ENCODE measurements around the gene PPP1R13L.
"Not testable (repeated sequence)": the region's sequence is repeated elsewhere in the genome, so short reads cannot be mapped to it uniquely, and the experiment has no call there.

PPP1R13L gene

DNA sequence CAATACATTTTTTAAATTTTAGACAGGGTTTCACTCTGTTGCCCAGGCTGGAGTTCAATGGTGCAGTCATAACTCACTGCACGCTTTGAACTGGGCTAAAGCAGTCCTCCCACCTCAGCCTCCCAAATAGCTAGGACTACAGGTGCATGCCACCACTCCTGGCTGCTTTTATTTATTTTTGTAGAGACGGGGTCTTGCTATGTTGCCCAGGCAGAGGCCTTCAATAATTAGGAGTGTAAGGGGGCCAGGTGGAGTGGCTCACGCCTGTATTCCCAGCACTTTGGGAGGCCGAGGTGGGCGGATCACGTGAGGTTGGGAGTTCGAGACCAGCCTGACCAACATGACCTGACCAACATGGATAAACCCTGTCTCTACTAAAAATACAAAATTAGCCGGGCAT lies 27.7 kb upstream of the PPP1R13L start:
- not testable (repeated sequence) for DNase-seq (ENCODE audit: low read depth)

DNA sequence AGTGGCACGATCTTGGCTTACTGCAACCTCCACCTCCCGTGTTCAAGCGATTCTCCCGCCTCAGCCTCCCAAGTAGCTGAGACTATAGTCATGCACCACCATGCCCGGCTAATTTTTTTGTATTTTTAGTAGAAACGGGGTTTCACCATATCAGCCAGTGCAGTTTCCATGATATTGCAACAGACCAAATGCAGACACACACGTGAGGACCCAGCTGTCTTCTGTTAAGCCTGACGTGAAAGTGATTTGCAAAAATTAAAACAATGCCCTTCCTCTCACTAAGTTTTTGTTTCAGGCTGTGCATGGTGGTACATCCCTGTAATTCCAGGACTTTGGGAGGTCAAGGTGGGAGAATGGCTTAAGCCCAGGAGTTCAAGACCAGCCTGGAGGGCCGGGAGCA lies 26.1 kb upstream of the PPP1R13L start:
- peak; percentile 69 for DNase-seq (ENCODE audit: low read depth)

DNA sequence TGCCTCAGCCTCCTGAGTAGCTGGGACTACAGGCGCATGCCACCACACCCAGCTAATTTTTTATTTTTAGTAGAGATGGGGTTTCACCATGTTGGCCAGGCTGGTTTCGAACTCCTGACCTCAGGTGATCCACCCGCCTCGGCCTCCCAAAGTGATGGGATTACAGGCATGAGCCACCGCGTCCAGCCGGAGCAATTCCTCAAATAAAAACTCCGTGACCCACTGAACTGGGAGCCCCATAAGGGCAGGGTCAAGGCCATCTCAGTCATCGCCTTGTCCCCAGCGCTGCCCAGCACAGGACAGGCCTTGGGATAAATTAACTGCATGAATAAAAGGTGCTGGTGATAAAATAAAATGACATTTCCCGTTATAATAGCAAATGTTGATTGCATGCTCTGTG lies 25.0 kb upstream of the PPP1R13L start:
- DNase-seq (ENCODE audit: low read depth) = not testable (repeated sequence)

DNA sequence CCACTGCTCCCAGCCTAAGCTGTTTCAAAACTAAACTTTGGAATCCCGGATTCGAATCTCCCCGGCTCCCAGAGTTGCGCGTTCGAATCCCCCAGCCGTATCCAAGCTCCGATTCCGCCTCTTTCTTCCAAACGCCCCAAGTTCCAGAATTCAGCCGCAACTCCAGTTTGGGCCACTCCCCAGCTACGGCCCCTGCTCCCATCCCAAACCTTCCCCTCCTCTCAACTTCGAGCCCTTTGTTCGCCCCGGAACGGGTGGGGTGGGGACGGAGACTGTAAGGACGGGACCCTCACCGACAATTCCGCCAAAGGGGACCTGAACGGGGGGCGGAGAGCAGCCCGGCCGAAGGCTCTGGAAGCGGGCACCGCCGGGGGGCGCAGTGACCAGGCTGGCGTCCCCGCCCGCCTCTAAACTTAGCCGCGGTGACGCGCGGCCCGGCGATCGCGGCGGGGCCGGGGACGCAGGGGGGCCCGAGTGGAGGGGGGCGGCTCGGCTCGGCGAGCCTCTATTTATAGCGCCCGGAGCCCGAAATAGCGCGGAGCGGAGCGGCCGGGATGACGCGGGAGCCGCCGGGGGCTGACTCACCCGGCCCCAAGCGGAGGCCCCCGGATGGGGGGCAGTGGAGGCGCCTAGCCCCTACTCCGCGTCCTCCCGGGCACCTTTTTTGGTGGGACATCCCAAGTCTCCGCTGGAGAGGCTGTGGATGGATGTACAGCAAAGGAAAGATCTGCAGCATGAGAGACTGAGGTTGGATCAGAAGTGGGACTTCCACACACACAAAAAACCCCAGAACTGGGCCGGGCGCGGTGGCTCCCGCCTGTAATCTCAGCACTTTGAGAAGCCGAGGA lies 23.7 kb upstream of the PPP1R13L start:
- no peak for DNase-seq (ENCODE audit: low read depth)

DNA sequence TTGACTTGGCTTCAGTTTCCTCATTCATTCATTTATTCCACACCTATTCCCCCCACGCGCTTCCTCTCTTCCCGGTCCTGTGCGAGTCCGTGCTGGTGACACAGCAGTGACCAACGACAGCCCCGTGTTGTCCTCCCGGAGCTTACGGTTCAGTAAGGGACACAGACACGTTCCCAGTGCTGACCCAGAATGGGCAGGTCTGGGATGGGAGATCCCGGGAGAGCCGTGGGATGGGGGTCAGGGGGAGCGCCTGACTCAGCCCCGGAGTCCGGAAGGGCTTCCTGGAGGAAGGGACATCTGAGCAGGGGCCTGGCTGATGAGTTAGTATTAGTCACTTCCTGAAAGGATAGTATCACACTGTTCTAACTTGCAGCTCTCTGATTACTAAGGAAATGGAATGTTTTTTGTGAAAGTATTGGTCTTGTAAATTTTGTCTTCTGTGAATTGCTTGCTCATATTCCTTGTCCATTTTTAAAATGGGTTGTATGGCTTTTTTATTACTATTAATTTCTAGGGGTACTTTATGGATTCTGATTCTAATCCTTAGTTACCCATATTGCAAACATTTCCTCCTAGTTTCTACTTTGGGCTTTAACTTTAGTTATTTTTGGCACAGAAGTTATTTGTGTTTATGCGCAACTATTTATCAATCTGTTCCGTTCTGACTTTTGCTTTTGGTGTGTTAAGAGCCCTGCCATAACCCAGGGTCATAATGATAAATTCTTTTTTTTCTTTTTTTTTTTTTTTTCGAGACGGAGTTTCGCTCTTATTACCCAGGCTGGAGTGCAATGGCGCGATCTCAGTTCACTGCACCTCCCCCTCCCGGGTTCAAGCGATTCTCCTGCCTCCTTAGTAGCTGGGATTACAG lies 19.6 kb upstream of the PPP1R13L start:
- peak; percentile 96 for DNase-seq (ENCODE audit: low read depth)

DNA sequence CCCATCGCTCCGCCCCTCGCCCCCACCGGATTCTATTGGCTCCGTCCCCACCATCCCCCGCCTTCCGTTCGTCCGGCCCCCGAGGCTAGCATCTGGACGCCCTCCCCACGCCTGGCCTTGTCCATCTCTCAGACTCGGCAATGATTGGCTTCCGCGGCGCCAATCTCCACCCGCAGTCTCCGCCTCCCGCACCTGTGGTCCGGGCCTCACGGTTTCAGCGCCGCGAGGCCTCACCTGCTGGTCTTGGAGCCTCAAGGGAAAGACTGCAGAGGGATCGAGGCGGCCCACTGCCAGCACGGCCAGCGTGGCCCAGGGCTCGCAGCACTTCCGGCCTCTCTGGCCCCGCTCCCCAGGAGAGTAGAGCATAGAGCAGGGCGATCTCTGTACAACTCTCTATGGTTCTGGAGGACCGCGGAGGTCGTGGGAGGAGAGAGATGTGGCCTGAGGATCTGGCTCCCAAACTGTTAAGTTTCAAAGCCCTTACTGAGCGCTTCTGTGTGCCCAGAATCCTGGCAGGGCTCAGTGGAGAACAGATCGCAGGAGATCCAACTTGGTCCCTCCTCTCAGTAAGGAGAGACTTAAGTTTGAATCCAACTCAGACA lies 18.8 kb upstream of the PPP1R13L start, which contains the start of gene ERCC1:
Gene ERCC1, minus strand, starts transcription at position 329 of the 602 bp plus-strand sequence. CDS start 543 bp downstream, outside the sequence.
- peak; percentile 97 for DNase-seq (ENCODE audit: low read depth)

DNA sequence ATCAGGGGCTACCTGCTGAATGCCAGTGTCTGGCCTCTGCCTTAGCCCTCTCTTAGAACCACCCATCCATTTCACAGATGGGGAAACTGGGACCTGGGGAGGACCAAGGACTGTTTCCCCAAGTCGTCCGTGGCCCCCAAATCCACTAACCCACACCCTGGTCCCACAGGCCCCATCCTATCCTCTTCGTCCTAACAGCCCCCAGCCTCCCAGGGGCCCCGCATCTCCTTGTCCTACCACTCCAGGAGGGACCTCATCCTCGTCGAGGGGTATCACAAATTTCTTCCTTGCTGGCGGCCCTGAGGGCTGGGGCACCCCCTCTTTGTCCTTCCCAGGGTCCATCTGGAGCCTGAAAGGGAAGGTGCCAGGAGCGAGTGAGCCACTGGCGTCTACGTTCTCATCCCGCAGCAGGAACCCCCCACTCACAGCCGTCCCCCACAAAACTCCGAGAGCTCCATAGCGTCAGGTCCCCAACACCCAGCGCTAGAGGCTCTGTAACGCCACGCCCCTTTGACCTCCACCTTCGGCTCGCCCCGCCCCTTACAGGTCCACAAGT lies 18.2 kb upstream of the PPP1R13L start:
- no peak for DNase-seq (ENCODE audit: low read depth)

DNA sequence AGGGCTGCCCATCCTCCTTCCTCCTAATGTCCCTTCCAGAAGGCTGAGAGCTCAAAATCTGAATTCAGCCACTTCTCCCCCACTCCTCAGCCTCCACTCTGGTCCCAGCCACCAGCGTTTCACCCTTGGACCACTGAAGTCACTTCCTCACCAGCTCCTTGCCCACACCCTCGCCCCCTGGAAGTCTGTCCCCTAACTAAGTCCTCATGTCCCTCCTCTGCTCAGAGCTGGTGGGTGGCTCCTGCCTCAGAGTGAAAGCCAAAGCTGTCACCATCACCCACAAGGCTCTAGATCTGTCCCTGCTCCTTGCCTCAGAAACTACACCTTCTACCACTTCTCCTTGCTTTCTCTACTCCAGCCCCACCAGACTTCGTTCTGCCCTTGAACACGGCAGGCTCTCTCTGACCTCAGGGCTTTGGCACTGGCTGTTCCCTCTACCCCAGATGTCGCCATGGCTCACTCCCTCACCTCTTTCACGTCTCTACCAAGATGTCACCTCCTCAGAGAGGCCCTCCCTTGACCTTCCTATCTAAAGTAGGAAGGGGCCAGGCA lies 17.2 kb upstream of the PPP1R13L start:
- DNase-seq (ENCODE audit: low read depth) = no peak

DNA sequence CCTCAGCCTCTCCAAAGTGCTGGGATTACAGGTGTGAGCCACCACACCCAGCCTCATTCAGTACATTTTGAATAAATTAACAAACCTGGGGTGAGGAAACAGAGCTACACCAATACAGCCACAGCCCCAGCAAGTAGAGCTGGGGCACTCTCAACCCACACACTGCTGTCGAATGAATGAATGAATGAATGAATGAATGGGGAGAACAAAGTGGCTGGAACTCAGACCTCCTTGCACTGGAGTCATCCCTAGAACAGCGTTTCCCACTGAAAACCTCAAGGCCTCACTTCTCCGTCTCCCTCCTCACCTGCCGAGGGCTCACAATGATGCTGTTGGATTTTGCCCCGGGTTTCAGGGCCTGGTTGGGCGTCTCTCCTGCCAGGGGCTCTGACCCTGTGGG lies 16.0 kb upstream of the PPP1R13L start:
- DNase-seq (ENCODE audit: low read depth) = no peak

DNA sequence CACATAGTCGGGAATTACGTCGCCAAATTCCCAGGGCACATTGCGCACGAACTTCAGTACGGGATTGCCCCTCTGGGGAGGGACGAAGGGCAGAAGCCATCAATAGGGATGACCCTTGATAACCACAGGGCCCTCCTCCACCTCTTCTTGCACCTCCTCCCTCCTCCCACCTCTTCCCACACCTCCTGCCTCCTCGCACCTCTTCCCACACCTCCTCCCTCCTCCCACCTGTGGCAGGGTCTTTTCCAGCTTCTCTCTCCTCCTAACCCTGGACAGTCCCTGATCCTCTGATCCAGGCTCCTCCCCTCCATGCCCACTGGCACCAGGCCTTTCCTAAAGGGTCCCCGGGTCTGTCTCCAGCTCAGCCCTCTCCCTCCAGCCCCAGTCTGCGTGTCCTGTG lies 15.5 kb upstream of the PPP1R13L start:
- no peak for DNase-seq (ENCODE audit: low read depth)

DNA sequence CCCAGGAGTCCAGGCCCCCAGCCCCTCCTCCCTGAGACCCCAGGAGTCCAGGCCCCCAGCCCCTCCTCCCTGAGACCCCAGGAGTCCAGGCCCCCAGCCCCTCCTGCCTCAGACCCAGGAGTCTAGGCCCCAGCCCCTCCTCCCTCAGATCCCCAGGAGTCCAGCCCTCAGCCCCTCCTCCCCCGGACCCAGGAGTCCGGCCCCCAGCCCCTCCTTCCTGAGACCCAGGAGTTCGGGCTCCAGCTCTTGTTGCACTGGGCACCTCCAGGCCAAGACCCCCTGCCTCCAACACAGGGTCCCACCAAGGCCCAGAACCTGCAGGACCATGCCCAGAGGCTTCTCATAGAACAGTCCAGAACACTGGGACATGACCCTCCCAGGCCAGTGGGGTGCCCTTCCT lies 15.0 kb upstream of the PPP1R13L start:
- no peak for DNase-seq (ENCODE audit: low read depth)

DNA sequence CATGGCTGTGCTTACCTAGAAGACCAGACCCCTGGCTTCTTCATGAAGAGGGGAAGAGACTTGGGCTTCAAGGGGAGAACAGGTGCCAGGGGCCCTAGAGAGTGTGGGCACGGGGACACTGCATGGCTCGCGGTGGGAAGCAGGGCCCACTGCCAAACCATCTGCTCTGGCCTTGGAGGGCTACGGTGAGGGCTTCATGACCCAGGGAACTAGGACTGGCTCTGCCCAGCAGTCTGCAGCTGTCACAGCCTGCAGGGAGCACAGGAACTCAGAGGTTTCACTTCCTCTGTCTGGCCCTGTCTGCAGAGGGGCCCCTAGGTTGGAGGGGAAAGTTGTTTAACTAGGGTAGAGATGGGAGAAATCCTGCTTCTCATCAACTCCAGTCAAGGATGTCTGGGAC lies 14.5 kb upstream of the PPP1R13L start:
- no peak for DNase-seq (ENCODE audit: low read depth)

DNA sequence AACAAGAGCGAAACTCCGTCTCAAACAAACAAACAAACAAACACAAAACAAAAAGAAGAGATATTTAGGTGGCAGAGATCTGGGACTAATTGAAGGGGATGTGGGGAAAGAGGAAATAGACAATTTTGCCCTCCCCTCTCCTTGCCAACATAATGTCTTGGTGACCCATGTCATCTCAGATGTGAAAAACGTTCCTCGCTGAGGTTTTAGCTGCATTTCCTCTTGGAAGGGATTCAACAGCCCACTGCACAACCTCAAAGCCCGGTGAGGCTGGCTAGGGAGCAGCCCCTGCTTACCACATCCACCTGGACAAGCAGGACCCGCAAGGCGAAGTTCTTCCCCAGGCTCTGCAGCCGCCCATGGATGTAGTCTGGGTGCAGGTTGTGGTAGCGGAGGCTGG lies 13.9 kb upstream of the PPP1R13L start:
- DNase-seq (ENCODE audit: low read depth) = no peak

DNA sequence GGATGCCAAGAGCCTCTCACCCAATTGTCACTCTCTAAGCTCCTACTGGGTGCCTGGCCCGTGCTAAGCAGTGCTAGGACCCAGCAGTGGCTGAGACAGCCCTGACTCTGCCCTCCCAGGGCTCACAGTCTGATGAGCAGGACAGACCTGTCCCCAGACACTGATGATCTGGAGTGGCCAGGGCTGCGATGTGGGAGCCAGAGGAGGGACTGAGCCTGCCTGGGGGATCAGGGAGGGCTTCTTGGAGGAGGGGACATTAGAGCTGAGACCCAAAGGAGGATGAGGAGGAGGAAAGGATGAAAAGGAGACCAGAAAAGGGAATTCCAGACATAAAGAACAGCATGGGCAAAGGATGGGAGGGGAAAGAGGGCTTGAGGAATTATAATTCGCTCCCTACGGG lies 12.3 kb upstream of the PPP1R13L start:
- no peak for DNase-seq (ENCODE audit: low read depth)

DNA sequence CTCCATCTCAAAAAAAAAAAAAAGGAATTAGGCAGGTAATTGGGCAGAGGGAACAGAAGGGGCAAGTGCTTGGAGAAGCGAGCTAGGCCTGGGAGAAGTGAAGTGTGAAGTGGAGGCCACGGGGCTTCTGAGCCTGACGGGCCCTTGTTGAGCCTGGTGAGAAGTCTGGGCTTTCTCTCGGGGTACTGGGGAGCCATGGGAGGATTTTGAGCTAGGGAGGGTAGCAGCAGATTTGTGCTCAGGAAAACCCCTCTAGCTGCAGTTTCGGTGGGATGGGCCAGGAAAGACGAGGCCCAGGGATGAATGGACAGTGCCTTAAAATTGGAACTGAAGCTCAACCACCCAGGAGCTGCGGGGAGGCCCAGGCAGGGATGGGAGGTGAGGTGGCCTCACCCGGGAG lies 9.6 kb upstream of the PPP1R13L start:
- DNase-seq (ENCODE audit: low read depth) = no peak

DNA sequence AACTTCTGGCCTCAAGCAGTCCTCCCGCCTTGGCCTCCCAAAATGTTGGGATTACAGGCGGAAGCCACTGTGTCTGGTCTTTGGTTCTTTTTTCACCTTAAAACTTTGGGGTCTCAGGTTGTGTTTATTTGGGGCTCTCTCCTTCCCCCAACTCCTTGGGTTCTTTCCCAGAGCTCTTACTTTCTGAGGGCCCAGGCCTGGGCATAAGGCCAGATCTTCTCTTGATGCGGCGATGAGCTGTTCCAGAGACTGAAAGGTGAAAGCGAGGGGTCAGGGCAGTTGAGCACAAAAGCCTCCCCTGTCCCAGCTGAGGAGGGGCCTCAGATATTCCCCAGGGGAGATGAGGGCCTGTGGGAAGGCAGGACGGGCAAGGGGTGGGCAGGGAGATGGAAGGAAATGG lies 8.6 kb upstream of the PPP1R13L start:
- DNase-seq (ENCODE audit: low read depth) = peak; percentile 81

DNA sequence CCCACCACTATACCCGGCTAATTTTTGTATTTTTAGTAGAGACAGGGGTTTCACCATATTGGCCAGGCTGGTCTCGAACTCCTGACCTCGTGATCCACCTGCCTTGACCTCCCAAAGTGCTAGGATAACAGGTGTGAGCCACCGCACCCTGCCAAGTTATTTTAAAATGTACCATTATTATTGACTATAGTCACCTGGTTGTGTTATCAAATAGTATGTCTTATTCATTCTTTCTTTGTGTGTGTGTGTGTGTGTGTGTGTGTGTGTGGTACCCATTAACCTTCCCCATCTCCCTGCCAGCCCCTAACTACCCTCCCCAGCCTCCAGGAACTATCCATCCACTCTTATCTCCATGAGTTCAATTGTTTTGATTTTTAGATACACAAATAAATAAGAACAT lies 5.5 kb upstream of the PPP1R13L start:
- not testable (repeated sequence) for DNase-seq (ENCODE audit: low read depth)

DNA sequence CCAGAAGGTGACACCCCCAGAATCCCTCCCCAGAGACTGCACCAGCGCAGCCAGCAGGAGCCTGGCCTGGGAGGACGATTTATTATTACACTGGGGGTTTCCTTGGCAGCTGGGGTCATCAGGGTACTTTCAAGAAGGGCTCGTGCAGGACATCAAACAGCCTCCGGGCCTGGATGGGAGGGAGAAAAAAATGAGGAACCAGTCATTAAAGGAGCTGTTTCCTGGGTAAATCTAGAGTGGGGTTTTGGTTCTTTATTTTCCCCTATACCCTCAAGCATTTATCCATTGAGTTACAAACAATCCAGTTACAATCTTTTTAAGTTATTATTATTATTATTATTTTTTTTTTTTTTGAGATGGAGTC lies 4.7 kb upstream of the PPP1R13L start:
- DNase-seq (ENCODE audit: low read depth) = no peak

DNA sequence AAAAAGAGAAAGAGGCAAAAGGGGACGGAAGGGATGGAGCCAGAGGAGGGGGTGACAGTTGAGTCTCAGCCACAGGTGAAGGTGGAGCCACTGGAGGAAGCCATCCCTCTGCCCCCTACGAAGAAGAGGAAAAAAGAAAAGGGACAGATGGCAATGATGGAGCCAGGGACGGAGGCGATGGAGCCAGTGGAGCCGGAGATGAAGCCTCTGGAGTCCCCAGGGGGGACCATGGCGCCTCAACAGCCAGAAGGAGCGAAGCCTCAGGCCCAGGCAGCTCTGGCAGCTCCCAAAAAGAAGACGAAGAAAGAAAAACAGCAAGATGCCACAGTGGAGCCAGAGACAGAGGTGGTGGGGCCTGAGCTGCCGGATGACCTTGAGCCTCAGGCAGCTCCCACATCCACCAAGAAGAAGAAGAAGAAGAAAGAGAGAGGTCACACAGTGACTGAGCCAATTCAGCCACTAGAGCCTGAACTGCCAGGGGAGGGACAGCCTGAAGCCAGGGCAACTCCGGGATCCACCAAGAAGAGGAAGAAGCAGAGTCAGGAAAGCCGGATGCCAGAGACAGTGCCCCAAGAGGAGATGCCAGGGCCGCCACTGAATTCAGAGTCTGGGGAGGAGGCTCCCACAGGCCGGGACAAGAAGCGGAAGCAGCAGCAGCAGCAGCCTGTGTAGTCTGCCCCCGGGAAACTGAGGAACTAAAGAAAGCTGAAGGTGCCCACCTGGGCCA lies 4.1 kb upstream of the PPP1R13L start:
- DNase-seq (ENCODE audit: low read depth) = no peak

DNA sequence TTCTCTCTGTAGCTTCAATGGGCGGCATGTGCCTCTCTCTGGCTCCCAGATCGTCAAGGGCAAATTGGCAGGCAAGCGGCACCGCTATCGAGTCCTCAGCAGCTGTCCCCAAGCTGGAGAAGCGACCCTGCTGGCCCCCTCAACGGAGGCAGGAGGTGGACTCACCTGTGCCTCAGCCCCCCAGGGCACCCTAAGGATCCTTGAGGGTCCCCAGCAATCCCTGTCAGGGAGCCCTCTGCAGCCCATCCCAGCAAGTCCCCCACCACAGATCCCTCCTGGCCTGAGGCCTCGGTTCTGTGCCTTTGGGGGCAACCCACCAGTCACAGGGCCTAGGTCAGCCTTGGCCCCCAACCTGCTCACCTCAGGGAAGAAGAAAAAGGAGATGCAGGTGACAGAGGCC lies 3.3 kb upstream of the PPP1R13L start:
- DNase-seq (ENCODE audit: low read depth) = no peak

DNA sequence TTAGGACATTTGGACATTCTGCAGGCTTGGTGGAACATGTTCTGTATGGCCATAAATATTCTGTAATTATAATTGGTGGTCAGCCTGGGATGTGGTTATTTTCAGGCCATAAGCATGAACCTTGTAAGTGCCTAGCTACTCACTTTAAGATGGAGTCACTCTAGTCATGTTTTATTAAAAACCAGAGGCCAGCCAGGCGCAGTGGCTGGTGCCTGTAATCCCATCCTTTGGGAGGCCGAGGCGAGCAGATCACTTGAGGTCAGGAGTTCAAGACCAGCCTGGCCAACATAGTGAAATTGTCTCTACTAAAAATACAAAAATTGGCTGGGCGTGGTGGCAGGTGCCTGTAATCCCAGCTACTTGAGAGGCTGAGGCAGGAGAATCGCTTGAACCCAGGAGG lies 2.7 kb upstream of the PPP1R13L start:
- not testable (repeated sequence) for DNase-seq (ENCODE audit: low read depth)

DNA sequence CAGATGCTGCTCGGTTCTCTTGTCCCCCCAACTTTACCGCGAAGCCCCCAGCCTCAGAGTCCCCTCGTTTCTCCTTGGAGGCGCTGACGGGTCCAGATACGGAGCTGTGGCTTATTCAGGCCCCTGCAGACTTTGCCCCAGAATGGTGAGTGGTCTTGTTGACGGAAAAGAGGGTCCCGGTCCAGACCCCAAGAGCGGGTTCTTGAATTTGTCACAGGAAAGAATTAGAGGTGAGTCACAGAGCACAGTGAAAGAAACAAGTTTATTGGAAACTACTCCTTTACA lies 2.2 kb upstream of the PPP1R13L start:
- DNase-seq (ENCODE audit: low read depth) = no peak

Data from iris pigment epithelial cell (primary cell).